DOHH2 (cell line): ENCODE measurements around the gene GATB.

Source experiments
- EZH2phosphoT487 ChIP-seq: fragments of 200-600 bp; sonication (generic); IDR thresholded peaks from 2 replicates; pipeline ENCODE4 v1.6.1; 2017; ENCODE audit warnings: borderline replicate concordance, mild to moderate bottlenecking, antibody characterized with exemption, low read length, moderate library complexity, mixed read lengths
- TF ChIP-seq, protein P1 (sequence below): fragments of 200-600 bp; sonication (generic); IDR thresholded peaks from one replicate; pipeline ENCODE4 v1.5.1; 2014; ENCODE audit warnings: antibody characterized with exemption, mild to moderate bottlenecking, low read depth, low read length; ENCODE audit not compliant: poor library complexity, severe bottlenecking

DNA sequence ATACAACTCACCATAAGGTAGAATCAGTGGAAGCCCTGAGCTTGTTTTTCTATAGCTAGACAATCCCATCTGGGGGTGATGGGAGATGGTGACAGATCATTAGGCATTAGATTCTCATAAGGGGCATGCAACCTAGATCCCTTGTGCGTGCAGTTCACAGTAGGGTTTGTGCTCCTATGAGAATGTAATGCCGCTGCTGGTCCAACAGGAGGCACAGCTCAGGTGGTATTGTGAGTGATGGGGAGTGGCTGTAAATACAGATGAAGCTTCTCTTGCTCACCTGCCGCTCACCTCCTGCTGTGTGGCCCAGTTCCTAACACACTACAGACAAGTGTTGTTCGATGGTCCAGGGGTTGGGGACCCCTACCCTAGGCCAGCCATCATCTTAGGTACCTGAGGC is 5.9 kb upstream of the GATB start:
- TF ChIP-seq EZH2phosphoT487 = no peak
- TF ChIP-seq, protein P1, sequence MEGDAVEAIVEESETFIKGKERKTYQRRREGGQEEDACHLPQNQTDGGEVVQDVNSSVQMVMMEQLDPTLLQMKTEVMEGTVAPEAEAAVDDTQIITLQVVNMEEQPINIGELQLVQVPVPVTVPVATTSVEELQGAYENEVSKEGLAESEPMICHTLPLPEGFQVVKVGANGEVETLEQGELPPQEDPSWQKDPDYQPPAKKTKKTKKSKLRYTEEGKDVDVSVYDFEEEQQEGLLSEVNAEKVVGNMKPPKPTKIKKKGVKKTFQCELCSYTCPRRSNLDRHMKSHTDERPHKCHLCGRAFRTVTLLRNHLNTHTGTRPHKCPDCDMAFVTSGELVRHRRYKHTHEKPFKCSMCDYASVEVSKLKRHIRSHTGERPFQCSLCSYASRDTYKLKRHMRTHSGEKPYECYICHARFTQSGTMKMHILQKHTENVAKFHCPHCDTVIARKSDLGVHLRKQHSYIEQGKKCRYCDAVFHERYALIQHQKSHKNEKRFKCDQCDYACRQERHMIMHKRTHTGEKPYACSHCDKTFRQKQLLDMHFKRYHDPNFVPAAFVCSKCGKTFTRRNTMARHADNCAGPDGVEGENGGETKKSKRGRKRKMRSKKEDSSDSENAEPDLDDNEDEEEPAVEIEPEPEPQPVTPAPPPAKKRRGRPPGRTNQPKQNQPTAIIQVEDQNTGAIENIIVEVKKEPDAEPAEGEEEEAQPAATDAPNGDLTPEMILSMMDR = no peak
